Natural killer cell (primary cell): ENCODE data around the gene MTMR4. TPM values are rescaled to one million over a fixed set of nuclear protein-coding genes. Genes with fewer than 3 reads are reported as not detected.

Source experiments
- ATAC-seq, 3 donors: fragments of 150-1000 bp in 2 of 3; fragments of 200-7000 bp in 1 of 3; cut with Tn5 transposase; 1 replicate in 1 of 3; 2 replicates in 2 of 3; pipeline ENCODE4 v1.10.0; 2021; ENCODE audit warnings: mild to moderate bottlenecking in 2 of 3, moderate library complexity in 2 of 3
- DNase-seq, 2 donors: peaks; one replicate each; pipeline versions ENCODE4 v3.0.0 to v3.0.0-alpha.2; 2013 to 2021; ENCODE audit warnings: mixed read lengths in 1 of 2
- H3K27ac ChIP-seq: one replicate; pipeline ENCODE4 v1.5.1; 2013; ENCODE audit warnings: mild to moderate bottlenecking, low read length
- H3K27me3 ChIP-seq: one replicate; pipeline ENCODE4 v1.6.1; 2013; ENCODE audit warnings: low read length; ENCODE audit not compliant: control insufficient read depth, insufficient read depth
- H3K36me3 ChIP-seq: one replicate; pipeline ENCODE4 v1.6.1; 2013; ENCODE audit warnings: low read length; ENCODE audit not compliant: control insufficient read depth, insufficient read depth
- H3K4me1 ChIP-seq: one replicate; pipeline ENCODE4 v1.6.1; 2013; ENCODE audit warnings: low read length; ENCODE audit not compliant: control insufficient read depth, insufficient read depth
- H3K4me3 ChIP-seq: one replicate; pipeline ENCODE4 v1.5.1; 2013; ENCODE audit warnings: low read length
- H3K9me3 ChIP-seq: one replicate; pipeline ENCODE4 v1.6.1; 2013; ENCODE audit warnings: low read length; ENCODE audit not compliant: control insufficient read depth, insufficient read depth
- H3K27ac Mint-ChIP-seq, 2 donors: one replicate each; pipeline ENCODE4 v1.8.0; 2022; ENCODE audit warnings: mild to moderate bottlenecking in 2 of 2, mixed read lengths in 2 of 2, moderate library complexity in 1 of 2
- H3K27me3 Mint-ChIP-seq, 2 donors: one replicate each; pipeline ENCODE4 v1.8.0; 2022; ENCODE audit warnings: low read depth in 2 of 2, mixed read lengths in 2 of 2
- H3K36me3 Mint-ChIP-seq: one replicate; pipeline ENCODE4 v1.8.0; 2022; ENCODE audit warnings: mixed read lengths
- H3K4me1 Mint-ChIP-seq, 2 donors: one replicate each; pipeline ENCODE4 v1.8.0; 2022; ENCODE audit warnings: mixed read lengths in 2 of 2
- H3K4me3 Mint-ChIP-seq: one replicate; pipeline ENCODE4 v1.8.0; 2022; ENCODE audit warnings: mild to moderate bottlenecking, moderate library complexity, mixed read lengths
- H3K9me3 Mint-ChIP-seq, 2 donors: one replicate each; pipeline ENCODE4 v1.8.0; 2022; ENCODE audit warnings: mixed read lengths in 2 of 2
- WGBS: methylation state at CpG from one replicate; pipeline ENCODE4 v1.1.7; 2013; ENCODE audit warnings: missing lambda C conversion rate; ENCODE audit not compliant: insufficient coverage; 5-methylcytosine and 5-hydroxymethylcytosine counted together
- intact Hi-C: fragments of 100-400 bp; cut with micrococcal nuclease; formaldehyde crosslinking; loops from one replicate; pipeline ENCODE4 v1.14.2; 2022
- total RNA-seq, 4 donors: library from RNA; stranded (reverse); fragments of 120-200 nt in 1 of 4; gene quantifications; one replicate each; pipeline versions ENCODE4 v1.2.3 to v1.2.4, GENCODE V29; 2013 to 2022
- TF ChIP-seq, protein P1 (sequence below): fragments of 200-600 bp; IDR thresholded peaks from one replicate; pipeline ENCODE4 v1.8.0; 2022; ENCODE audit warnings: antibody characterized with exemption

The MTMR4 gene
- total RNA-seq, 3 donors from 2014 or later (not counting 1 experiment from before 2014, with no cell fraction given), result 28.4 to 43.4 (median 39.7) TPM

- ATAC-seq (no peak), DNase-seq (no peak)
- Histone ChIP-seq H3K9me3 (no peaks in the 10 kb centered on the region), H3K36me3 (no peaks in the 10 kb centered on the region), H3K27ac (no peak overlapping the region), H3K27me3 (no peaks in the 10 kb centered on the region), H3K4me1 (no peaks in the 10 kb centered on the region), H3K4me3 (no peak overlapping the region)
- Mint-ChIP-seq H3K9me3 (no peaks in the 10 kb centered on the region), H3K4me1 (no peaks in the 10 kb centered on the region), H3K36me3 (no peaks in the 10 kb centered on the region), H3K4me3 (no peak overlapping the region), H3K27me3 (peaks cover 8 to 13% of the 10 kb centered on the region in 2 donors), H3K27ac (no peak overlapping the region)
- WGBS, result 69% methylated on average over 3 of the region's 3 CpGs
- TF ChIP-seq, protein P1, sequence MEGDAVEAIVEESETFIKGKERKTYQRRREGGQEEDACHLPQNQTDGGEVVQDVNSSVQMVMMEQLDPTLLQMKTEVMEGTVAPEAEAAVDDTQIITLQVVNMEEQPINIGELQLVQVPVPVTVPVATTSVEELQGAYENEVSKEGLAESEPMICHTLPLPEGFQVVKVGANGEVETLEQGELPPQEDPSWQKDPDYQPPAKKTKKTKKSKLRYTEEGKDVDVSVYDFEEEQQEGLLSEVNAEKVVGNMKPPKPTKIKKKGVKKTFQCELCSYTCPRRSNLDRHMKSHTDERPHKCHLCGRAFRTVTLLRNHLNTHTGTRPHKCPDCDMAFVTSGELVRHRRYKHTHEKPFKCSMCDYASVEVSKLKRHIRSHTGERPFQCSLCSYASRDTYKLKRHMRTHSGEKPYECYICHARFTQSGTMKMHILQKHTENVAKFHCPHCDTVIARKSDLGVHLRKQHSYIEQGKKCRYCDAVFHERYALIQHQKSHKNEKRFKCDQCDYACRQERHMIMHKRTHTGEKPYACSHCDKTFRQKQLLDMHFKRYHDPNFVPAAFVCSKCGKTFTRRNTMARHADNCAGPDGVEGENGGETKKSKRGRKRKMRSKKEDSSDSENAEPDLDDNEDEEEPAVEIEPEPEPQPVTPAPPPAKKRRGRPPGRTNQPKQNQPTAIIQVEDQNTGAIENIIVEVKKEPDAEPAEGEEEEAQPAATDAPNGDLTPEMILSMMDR, result no peak
- intact Hi-C loops, result no loop called here
Measured at GRCh38 chr17:58525239-58525638, 10.8 kb upstream of the MTMR4 start.

- TF ChIP-seq, protein P1, result no peak
- H3K27me3 ChIP-seq, result no peaks in the 10 kb centered on the region
- intact Hi-C loops, result no loop called here
Measured at GRCh38 chr17:58521680-58522079, 7.2 kb upstream of the MTMR4 start.

DNA sequence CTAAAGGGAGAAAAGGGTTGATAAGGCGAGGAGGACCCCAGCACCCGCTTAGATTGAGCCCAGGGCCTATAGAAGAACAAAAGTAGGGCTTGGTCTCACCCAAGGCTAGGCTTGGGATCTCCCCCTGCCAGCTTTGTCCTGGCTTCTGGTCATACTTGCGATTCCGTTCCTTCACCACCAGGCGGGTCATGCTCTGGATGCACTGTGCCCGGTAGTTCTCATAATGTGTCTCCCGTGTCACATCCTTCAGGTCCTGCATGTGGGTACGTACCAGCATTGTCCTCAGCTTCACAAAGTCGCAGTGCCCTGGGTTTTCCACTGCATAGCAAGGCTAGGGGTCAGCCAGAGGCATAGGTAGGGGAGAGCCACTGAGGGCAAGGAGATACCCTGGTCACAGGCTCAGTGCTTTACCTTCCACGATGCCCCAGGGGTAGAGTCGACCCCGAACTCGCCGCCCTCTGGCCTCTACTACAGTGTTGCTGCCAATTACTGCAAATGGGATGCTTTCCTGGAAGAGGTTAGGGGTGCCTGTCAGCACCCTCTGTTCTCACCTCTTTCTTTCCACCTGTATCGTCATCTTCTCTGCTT lies 6.5 kb upstream of the MTMR4 start:
- ATAC-seq, result no peak
- 80% methylated on average over 15 of the region's 15 CpGs for WGBS
- H3K9me3 Mint-ChIP-seq, result no peaks in the 10 kb centered on the region
- H3K27ac Mint-ChIP-seq, result no peak overlapping the region
- no peak overlapping the region for H3K4me3 ChIP-seq
- TF ChIP-seq, protein P1, result no peak
- DNase-seq, result peak in 1 of 2 donors; percentile 39
- H3K36me3 ChIP-seq, result no peaks in the 10 kb centered on the region
- peaks cover 0 to 3% of the 10 kb centered on the region in 2 donors for H3K27me3 Mint-ChIP-seq
- no peaks in the 10 kb centered on the region for H3K27me3 ChIP-seq
- no peak overlapping the region for H3K4me3 Mint-ChIP-seq
- no peaks in the 10 kb centered on the region for H3K36me3 Mint-ChIP-seq
- intact Hi-C loops, result no loop called here
- peaks cover 24% of the 10 kb centered on the region for H3K4me1 ChIP-seq
- peaks cover 25 to 30% of the 10 kb centered on the region in 2 donors for H3K4me1 Mint-ChIP-seq
- H3K9me3 ChIP-seq, result no peaks in the 10 kb centered on the region
- H3K27ac ChIP-seq, result no peak overlapping the region

More at GRCh38 chr17:58521680-58522079, 7.2 kb upstream of the MTMR4 start:
- ATAC-seq (no peak), DNase-seq (no peak)
- Mint-ChIP-seq H3K36me3 (no peaks in the 10 kb centered on the region), H3K4me3 (no peak overlapping the region), H3K27ac (no peak overlapping the region), H3K4me1 (peaks cover 18 to 23% of the 10 kb centered on the region in 2 donors), H3K27me3 (peaks cover 0 to 3% of the 10 kb centered on the region in 2 donors), H3K9me3 (no peaks in the 10 kb centered on the region)
- H3K36me3 ChIP-seq, result no peaks in the 10 kb centered on the region
- H3K4me1 ChIP-seq, result peaks cover 20% of the 10 kb centered on the region
- H3K4me3 ChIP-seq, result no peak overlapping the region
- WGBS, result 96% methylated on average over 10 of the region's 10 CpGs
- H3K9me3 ChIP-seq, result no peaks in the 10 kb centered on the region
- no peak overlapping the region for H3K27ac ChIP-seq
